ENCODE data around the gene DERA. TPM values are rescaled to one million over a fixed set of nuclear protein-coding genes. Genes with fewer than 3 reads are reported as not detected.

The DERA gene
- total RNA-seq, 1 donor from 2014 or later = 21.2 TPM

DNA sequence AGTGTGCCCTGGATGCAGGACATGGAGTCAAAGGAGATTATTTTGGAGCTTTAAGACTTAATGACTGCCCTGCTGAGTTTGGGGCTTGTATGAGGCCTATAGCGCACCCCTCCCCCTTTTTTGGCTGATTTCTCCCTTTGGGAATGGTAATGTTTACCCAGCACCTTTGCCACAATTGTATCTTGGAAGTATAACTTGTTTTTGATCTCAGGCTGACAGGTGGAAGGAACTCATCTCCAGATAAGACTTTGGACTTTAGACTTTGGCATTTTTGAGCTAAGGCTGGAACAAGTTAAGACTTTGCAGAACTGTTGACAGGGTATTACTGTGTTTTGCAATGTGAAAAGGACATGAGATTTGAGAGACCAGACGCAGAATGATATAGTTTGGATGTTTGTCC, 110.5 kb downstream of the DERA start:
- Mint-ChIP-seq H3K27me3 (no peaks in the 10 kb centered on the region), H3K27ac (no peak overlapping the region), H3K9me3 (peaks cover 24% of the 10 kb centered on the region), H3K4me3 (no peak overlapping the region), H3K36me3 (ENCODE audit: low read depth) (peaks cover 64% of the 10 kb centered on the region), H3K4me1 (peaks cover 2% of the 10 kb centered on the region)
- TF ChIP-seq, protein P1, sequence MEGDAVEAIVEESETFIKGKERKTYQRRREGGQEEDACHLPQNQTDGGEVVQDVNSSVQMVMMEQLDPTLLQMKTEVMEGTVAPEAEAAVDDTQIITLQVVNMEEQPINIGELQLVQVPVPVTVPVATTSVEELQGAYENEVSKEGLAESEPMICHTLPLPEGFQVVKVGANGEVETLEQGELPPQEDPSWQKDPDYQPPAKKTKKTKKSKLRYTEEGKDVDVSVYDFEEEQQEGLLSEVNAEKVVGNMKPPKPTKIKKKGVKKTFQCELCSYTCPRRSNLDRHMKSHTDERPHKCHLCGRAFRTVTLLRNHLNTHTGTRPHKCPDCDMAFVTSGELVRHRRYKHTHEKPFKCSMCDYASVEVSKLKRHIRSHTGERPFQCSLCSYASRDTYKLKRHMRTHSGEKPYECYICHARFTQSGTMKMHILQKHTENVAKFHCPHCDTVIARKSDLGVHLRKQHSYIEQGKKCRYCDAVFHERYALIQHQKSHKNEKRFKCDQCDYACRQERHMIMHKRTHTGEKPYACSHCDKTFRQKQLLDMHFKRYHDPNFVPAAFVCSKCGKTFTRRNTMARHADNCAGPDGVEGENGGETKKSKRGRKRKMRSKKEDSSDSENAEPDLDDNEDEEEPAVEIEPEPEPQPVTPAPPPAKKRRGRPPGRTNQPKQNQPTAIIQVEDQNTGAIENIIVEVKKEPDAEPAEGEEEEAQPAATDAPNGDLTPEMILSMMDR (IDR thresholded peaks at IDR 0.05) = no peak
- POLR2A ChIA-PET = no interaction called here
- no peak for ATAC-seq (ENCODE audit: low read depth)
- no peak for DNase-seq
- CTCF ChIA-PET = no interaction called here
- intact Hi-C loops (cut with micrococcal nuclease) = no loop called here

DNA sequence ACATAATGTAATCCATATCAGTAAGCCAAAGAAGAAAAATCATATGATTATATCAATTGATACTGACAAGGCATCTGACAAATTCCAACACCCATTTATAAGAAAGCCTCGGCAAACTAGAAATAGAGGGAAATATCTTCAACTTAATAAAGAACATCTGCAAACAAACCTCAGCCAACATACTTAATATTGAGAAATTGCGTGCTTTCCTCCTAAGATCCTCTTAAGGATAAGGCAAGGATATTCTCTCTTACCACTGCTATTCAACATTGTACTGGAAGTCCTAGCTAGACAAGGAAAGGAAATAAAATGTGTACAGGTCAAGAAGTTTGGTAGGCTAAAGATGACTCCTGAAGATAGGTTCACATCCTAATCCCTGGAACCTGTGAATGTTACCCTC, 115.9 kb downstream of the DERA start:
- ChIA-PET CTCF (no interaction called here), POLR2A (no interaction called here)
- Mint-ChIP-seq H3K36me3 (ENCODE audit: low read depth) (peaks cover 53% of the 10 kb centered on the region), H3K4me1 (no peaks in the 10 kb centered on the region), H3K27ac (no peak overlapping the region), H3K27me3 (no peaks in the 10 kb centered on the region), H3K4me3 (no peak overlapping the region), H3K9me3 (peaks cover 9% of the 10 kb centered on the region)
- TF ChIP-seq, protein P1 (IDR thresholded peaks at IDR 0.05) = no peak
- intact Hi-C loops (cut with micrococcal nuclease) = no loop called here
- DNase-seq (no peak), ATAC-seq (ENCODE audit: low read depth) (no peak)

DNA sequence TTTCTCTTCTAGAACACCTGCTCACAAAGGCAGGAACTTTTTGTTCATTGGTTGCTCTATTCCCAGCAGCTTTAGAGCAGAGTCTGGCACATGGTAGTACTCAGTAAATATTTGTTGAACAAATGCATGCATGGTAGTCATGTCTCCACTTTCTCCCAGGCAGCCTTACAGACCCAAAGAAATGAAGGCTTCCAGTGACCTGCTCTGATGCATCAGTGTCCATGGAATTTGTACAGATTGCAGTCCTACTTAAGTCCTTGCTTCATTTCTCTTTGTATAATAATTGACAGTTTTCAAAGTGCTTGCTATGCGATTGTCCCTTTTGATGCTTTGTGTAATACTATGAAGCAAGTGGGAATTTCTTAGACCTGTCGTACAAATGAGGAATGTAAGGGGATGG, 119.6 kb downstream of the DERA start:
- POLR2A ChIA-PET = no interaction called here
- Mint-ChIP-seq H3K36me3 (ENCODE audit: low read depth) (peaks cover 61% of the 10 kb centered on the region), H3K4me3 (no peak overlapping the region), H3K9me3 (no peaks in the 10 kb centered on the region), H3K27me3 (no peaks in the 10 kb centered on the region), H3K27ac (no peak overlapping the region), H3K4me1 (no peaks in the 10 kb centered on the region)
- intact Hi-C loops (cut with micrococcal nuclease) = no loop called here
- CTCF ChIA-PET = interaction anchor here (0.5 to 1.4 kb wide), 2 partner anchors 13 to 106 kb away, joined by 3 read pairs; no protein-coding TSS in a partner anchor
- DNase-seq (no peak), ATAC-seq (ENCODE audit: low read depth) (no peak)
- TF ChIP-seq, protein P1 (IDR thresholded peaks at IDR 0.05) = no peak

- no peak for DNase-seq
- intact Hi-C loops (cut with micrococcal nuclease) = no loop called here
- Mint-ChIP-seq H3K4me3 (no peak overlapping the region), H3K4me1 (no peaks in the 10 kb centered on the region), H3K27ac (no peak overlapping the region), H3K27me3 (no peaks in the 10 kb centered on the region), H3K36me3 (ENCODE audit: low read depth) (peaks cover 74% of the 10 kb centered on the region), H3K9me3 (no peaks in the 10 kb centered on the region)
- ATAC-seq (ENCODE audit: low read depth) = no peak
- POLR2A ChIA-PET = no interaction called here
- TF ChIP-seq, protein P1 (IDR thresholded peaks at IDR 0.05) = no peak
- CTCF ChIA-PET = no interaction called here
These were observed 123.1 kb downstream of the DERA start for GRCh38 chr12:16034136-16034817.

DNA sequence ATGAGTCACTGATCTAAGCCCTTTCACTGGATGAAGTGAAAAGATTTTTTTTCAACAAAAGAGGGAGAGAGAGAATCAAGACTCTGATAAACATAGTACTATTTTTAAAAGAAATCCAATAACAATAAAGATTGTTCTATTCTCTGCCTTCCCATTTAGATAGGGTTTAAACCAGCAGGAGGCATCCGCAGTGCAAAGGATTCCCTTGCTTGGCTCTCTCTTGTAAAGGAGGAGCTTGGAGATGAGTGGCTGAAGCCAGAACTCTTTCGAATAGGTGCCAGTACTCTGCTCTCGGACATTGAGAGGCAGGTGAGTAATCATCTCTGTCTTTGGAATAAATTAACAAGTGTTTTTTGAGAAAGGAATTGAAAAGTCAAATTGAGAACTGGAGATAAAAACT, 124.9 kb downstream of the DERA start:
- Mint-ChIP-seq H3K36me3 (ENCODE audit: low read depth) (peaks cover 71% of the 10 kb centered on the region), H3K4me1 (no peaks in the 10 kb centered on the region), H3K9me3 (no peaks in the 10 kb centered on the region), H3K27ac (no peak overlapping the region), H3K27me3 (no peaks in the 10 kb centered on the region), H3K4me3 (no peak overlapping the region)
- intact Hi-C loops (cut with micrococcal nuclease) = no loop called here
- TF ChIP-seq, protein P1 (IDR thresholded peaks at IDR 0.05) = no peak
- no peak for ATAC-seq (ENCODE audit: low read depth)
- POLR2A ChIA-PET = no interaction called here
- CTCF ChIA-PET = no interaction called here
- DNase-seq = no peak
